Right lobe of liver (tissue), 6 donors: Measurements from ENCODE around the gene GAB4. TPM values are rescaled to one million over a fixed set of nuclear protein-coding genes. Genes with fewer than 3 reads are reported as not detected.

ENCODE experiments used
- ATAC-seq, 4 donors: fragments of 200-7000 bp; cut with Tn5 transposase; one replicate each; pipeline ENCODE4 v1.9.1; 2020; ENCODE audit warnings: mild to moderate bottlenecking in 4 of 4, moderate library complexity in 4 of 4
- DNase-seq, 3 donors: peaks; one replicate each; pipeline ENCODE4 v3.0.0-alpha.2; 2020
- H3K27ac ChIP-seq, 3 donors: fragments of 200-600 bp; one replicate each; pipeline ENCODE4 v1.8.0; 2022
- H3K27me3 ChIP-seq, 2 donors: fragments of 200-600 bp; one replicate each; pipeline ENCODE4 v1.8.0; 2022
- H3K36me3 ChIP-seq, 4 donors: fragments of 200-600 bp; sonication (generic) in 1 of 4; one replicate each; pipeline versions ENCODE4 v1.5.1 to v1.8.0; 2017 to 2022; ENCODE audit warnings: control low read depth in 1 of 4
- H3K4me1 ChIP-seq, 4 donors: fragments of 200-600 bp; sonication (generic) in 1 of 4; one replicate each; pipeline versions ENCODE4 v1.5.1 to v1.8.0; 2017 to 2022; ENCODE audit warnings: control low read depth in 1 of 4
- H3K4me3 ChIP-seq, 3 donors: fragments of 200-600 bp; one replicate each; pipeline ENCODE4 v1.8.0; 2022
- H3K9me3 ChIP-seq, 4 donors: fragments of 200-600 bp; sonication (generic) in 1 of 4; one replicate each; pipeline versions ENCODE4 v1.5.1 to v1.8.0; 2017 to 2022; ENCODE audit warnings: control low read depth in 1 of 4
- CTCF ChIP-seq, 4 donors: fragments of 200-600 bp in 3 of 4; fragments of 450-650 bp in 1 of 4; IDR thresholded peaks; one replicate each; pipeline versions ENCODE4 v1.5.1 to v1.8.0; 2016 to 2022; ENCODE audit warnings: antibody characterized with exemption in 4 of 4, mild to moderate bottlenecking in 2 of 4
- POLR2A ChIP-seq: fragments of 450-650 bp; IDR thresholded peaks from one replicate; pipeline ENCODE4 v1.6.1; 2017; ENCODE audit warnings: antibody characterized with exemption, mild to moderate bottlenecking
- WGBS: methylation state at CpG from one replicate; pipeline ENCODE4 v1.1.6; 2018; ENCODE audit warnings: low coverage, low lambda C conversion rate; ENCODE audit not compliant: insufficient coverage; ENCODE audit errors: missing lambda C conversion rate; 5-methylcytosine and 5-hydroxymethylcytosine counted together
- intact Hi-C, 2 donors: fragments of 100-400 bp; cut with DNase I; formaldehyde crosslinking; loops; one replicate each; pipeline versions ENCODE4 v1.11.2 to v1.14.1; 2022
- total RNA-seq, 6 experiments: library from RNA; depleted of rRNA in 2 of 6; stranded (reverse); fragments of >200 nt in 2 of 6; fragmentation: NEBNext Ultra II Directional in 3 of 6; extraction: Animal tissue kit (Norgen Biotek cat#: 25700) in 3 of 6; gene quantifications; one replicate each; pipeline versions ENCODE4 v1.1.0 to v1.2.4, GENCODE V29; 2016 to 2023
- donor health status: DM: no; HTN: yes; CAD: no.
- donor health status: DM: no; HTN: no; CAD: no.
- donor health status: DM: no; HTN: no; CAD: no.
- donor health status: DM: no; HTN: yes; CAD: no.
- donor health status: DM: no; HTN: yes; CAD: no.

GAB4 gene
- total RNA-seq, 6 experiments from 2014 or later: not detected

GRCh38 chr22:16955678-16956210 is 52.3 kb downstream of the GAB4 start:
- no peaks in the 10 kb centered on the region for H3K27me3 ChIP-seq
- H3K4me1 ChIP-seq: no peaks in the 10 kb centered on the region
- ATAC-seq: no peak
- intact Hi-C loops: no loop called here
- no peak overlapping the region for H3K27ac ChIP-seq
- no peaks in the 10 kb centered on the region for H3K9me3 ChIP-seq
- H3K4me3 ChIP-seq: no peak overlapping the region
- 23% methylated on average over 2 of the region's 2 CpGs for WGBS
- no peaks in the 10 kb centered on the region for H3K36me3 ChIP-seq
- TF ChIP-seq CTCF (IDR thresholded peaks at IDR 0.05) (no peak), POLR2A (no peak)
- no peak for DNase-seq

DNA sequence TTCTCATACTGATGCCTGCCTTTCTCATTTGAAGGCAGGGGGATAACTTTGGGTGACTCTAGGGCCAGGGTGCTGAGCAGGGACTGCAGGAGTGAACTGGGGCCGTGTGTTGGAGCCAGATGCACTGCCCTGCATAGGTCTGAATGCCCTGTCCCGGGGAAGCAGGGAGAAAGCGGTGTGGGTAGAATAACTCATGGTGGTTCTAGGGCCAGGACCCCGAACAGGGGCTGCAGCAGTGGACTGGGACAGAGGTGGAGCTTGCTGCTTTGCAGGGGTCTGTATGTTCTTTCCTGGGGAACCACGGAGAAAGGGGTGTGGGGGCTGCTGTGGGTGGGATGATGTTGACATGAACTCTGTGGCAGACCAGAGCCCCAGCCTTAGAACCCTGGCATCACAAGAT is 52.9 kb downstream of the GAB4 start:
- WGBS: 53% methylated on average over 3 of the region's 5 CpGs
- DNase-seq: no peak
- no peak for ATAC-seq
- Histone ChIP-seq H3K27me3 (no peaks in the 10 kb centered on the region), H3K4me3 (no peak overlapping the region), H3K4me1 (no peaks in the 10 kb centered on the region), H3K36me3 (no peaks in the 10 kb centered on the region), H3K9me3 (no peaks in the 10 kb centered on the region), H3K27ac (no peak overlapping the region)
- no peak for TF ChIP-seq POLR2A
- no peak for TF ChIP-seq CTCF (IDR thresholded peaks at IDR 0.05)
- intact Hi-C loops: no loop called here

- intact Hi-C loops: no loop called here
- Histone ChIP-seq H3K9me3 (no peaks in the 10 kb centered on the region), H3K4me3 (no peak overlapping the region), H3K36me3 (no peaks in the 10 kb centered on the region), H3K4me1 (no peaks in the 10 kb centered on the region), H3K27ac (no peak overlapping the region), H3K27me3 (no peaks in the 10 kb centered on the region)
- WGBS: 51% methylated on average over 5 of the region's 5 CpGs
- no peak for TF ChIP-seq POLR2A
- no peak for TF ChIP-seq CTCF (IDR thresholded peaks at IDR 0.05)
- ATAC-seq: no peak
- DNase-seq: no peak
Measured at GRCh38 chr22:16954060-16954403, 54.0 kb downstream of the GAB4 start.

DNA sequence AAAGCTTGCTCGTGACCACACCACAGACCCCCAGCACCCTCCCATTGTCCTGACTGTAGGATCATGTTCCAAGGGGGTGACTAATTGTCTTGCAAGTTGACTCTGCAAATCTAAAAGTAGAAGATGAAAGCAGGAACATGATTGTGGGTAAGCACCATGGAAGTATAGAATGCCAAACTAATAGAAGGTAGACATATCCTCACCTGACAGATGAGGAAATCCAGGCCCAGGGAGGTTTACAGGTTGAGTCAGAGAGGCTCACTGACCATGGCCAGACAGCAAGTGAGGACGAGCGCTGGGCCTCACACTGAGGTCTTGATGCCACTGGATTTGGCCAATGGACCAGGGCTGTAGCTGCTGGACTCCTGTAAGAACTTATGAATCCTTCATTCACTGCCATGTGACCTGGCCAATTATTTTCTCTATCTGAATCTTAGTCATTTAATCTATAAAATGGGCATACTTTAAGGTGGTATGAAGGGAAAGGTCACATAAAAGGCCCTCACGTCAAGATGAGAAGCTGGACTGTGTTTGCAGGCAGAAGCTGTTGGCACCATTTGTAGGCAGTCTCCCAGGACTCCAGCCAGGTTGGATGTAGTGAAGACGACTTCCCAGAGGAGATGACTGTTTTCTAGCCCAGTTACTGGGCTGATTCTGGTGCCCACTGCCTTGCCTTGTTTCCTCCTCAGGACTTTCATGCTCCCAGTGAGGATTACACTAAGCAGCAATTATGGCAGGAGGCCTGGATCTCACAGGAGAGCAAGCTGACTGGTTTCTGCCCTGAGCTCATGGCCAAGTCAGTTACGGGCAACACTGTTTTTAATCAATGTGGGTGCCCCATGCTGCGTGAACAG is 54.6 kb downstream of the GAB4 start:
- no peak overlapping the region for H3K27ac ChIP-seq
- H3K27me3 ChIP-seq: no peaks in the 10 kb centered on the region
- H3K4me1 ChIP-seq: no peaks in the 10 kb centered on the region
- ATAC-seq: no peak
- TF ChIP-seq POLR2A: no peak
- TF ChIP-seq CTCF (IDR thresholded peaks at IDR 0.05): no peak
- no peaks in the 10 kb centered on the region for H3K9me3 ChIP-seq
- H3K4me3 ChIP-seq: no peak overlapping the region
- intact Hi-C loops: no loop called here
- DNase-seq: no peak
- WGBS: 46% methylated on average over 7 of the region's 7 CpGs
- H3K36me3 ChIP-seq: no peaks in the 10 kb centered on the region
